Stimulated activated CD8-positive, alpha-beta memory T cell treated with anti-CD3 and anti-CD28 coated beads, Interleukin-7, amount 100 ng/mL, for 4 hours (primary cell): ENCODE results near the gene PSME1.

ENCODE experiments used
- DNase-seq, 2 donors: peaks; one replicate each; pipeline ENCODE4 v3.0.0-alpha.2; 2020; ENCODE audit warnings: low read depth in 2 of 2

PSME1 gene

DNA sequence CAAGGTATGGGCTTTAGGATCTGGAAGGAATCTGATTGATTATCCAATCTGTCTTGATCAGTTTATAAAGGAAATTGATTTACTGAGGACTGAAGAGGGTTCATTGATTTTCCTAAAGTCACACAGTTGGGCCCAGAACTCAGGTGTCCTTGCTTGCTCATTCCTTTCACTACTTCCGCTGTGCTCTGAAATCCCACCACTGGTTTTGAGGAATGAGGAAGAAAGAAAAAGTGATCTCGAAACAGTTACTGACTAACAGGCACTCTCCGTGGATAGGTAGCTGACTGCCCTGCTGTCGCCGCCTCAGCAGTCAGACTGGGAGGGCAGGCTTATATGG is 5.6 kb upstream of the PSME1 start, which contains the start of gene FITM1:
TSS of gene FITM1 (plus strand) at position 280 of the 337 bp plus-strand sequence. CDS start 905 bp downstream, outside the sequence.
- DNase-seq, result no peak

DNA sequence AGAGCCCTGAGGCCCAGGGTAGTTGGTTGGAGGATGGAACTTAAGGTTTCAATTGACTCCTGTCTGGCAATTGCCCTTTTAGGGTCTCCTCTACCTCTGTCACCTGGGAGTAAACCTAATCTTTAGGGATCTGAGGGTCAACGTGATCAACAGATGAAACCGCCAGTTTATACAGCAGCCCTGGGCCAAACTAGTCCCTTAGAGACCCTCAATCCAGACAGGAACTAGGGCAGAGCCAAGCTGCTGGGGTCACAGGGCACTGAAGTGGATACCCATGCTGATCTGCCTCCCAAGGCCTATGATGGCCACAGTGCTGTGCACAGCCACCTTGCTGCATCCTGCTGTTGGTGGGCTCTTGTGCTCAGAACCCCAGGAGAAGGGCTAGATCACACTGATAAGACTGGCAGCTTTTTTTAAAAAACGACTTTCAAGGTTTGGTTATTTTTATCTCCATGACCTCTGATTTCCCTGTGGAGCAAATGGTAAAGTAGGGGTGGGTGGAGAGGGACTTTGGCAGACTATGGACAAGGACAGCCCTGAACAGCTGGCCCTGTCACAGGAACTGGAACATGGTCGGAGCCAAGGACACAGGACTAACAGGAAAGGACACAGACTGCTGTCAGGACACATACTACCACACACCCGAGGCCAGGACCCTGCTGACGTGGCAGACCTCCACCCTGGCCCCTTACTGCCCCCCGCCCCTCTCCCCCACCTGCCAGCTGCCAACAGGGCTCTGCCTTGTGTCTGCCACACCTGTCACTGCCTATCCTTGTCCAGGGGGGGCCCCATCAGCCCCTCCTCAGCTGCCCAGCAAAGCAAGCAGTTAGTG is 5.1 kb upstream of the PSME1 start:
- no peak for DNase-seq

GRCh38 chr14:24131549-24131966 is 4.4 kb upstream of the PSME1 start:
- no peak for DNase-seq

GRCh38 chr14:24132061-24132685 is 3.8 kb upstream of the PSME1 start:
- DNase-seq, result no peak

DNA sequence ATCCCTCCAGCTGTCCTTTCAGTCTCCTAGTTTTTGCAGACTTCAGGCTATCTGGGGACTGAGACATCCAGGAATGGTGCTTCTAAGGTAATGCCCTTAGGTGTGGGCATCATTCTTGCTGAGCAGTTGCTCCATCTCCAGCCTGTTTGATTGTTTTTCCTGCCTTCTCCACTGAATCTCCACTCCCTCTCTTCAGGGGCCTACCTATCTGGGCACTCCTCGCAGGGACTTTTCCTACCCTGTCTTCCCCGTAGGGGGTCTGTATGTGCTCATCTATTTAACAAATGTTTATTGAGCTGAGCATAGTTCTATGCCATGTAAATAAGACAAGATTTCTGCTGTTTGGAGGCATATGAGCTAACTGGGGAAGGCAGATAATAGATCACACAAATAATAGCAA is 3.0 kb upstream of the PSME1 start:
- no peak for DNase-seq

- DNase-seq, result no peak
These were observed 2.3 kb upstream of the PSME1 start for GRCh38 chr14:24133735-24134134.

- DNase-seq, result no peak
These were observed 485 bp upstream of the PSME1 start for GRCh38 chr14:24135584-24135833.

GRCh38 chr14:24136684-24137528 is 912 bp downstream of the PSME1 start:
- no peak for DNase-seq

DNA sequence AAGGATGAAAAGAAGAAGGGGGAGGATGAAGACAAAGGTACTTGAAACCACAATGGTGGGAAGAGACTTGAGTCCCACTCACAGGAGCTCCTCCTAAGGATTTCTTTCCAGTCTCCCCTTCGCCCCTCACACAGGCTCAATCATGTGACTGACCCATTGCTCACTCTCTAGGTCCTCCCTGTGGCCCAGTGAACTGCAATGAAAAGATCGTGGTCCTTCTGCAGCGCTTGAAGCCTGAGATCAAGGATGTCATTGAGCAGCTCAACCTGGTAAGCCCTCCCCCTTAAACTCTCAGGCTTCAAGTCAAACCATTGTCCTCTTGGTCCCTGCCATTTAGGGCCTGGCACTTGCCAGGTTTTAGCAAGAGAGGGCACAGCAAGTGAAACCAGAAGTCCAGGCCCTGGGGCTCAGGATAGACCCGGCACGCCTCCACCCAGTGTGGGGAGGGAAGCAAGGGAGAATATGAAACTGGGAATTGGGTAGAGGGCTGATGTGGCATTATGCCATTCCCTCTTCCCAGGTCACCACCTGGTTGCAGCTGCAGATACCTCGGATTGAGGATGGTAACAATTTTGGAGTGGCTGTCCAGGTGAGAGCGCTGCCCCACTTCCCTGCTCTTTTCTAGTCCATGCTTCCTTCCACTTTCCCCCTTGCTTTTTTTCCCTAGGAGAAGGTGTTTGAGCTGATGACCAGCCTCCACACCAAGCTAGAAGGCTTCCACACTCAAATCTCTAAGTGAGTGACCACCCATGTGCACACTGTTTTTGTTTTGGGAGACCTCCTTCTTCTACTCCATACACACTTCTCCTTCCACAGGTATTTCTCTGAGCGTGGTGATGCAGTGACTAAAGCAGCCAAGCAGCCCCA is 1.8 kb downstream of the PSME1 start:
- no peak for DNase-seq

- no peak for DNase-seq
These were observed 2.6 kb downstream of the PSME1 start for GRCh38 chr14:24138396-24139271.

DNA sequence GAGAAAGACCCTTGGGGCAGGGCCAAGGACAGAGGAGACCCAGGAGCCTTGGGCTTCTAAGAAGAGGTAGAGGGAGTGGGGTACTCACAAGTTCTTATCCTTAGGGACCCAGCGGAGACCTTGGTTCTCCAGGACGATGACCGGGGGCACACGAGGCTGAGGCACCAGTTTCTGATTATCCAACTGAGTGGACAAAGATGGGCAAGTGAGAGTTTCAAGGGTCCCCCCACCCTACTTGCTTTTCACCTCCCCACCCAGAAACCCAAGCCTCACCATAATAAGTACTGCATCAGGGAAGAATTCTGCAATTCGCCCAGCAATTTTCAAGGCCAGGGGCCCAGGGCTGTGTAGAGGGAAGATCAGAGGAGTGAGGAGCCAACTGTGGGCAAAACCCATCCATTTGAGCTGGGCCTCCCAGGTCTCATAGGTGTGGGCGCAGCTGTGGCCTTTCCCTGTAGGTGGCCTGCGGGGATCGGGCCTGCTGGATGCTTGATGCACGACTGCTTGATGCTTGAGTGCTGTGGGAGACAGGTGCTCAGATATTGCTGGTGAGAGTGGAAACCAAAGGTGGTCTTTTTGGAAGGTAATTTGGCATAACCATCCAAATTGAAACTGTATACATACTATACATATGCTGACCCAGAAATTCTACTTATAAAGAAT is 3.4 kb downstream of the PSME1 start:
- DNase-seq, result no peak

DNA sequence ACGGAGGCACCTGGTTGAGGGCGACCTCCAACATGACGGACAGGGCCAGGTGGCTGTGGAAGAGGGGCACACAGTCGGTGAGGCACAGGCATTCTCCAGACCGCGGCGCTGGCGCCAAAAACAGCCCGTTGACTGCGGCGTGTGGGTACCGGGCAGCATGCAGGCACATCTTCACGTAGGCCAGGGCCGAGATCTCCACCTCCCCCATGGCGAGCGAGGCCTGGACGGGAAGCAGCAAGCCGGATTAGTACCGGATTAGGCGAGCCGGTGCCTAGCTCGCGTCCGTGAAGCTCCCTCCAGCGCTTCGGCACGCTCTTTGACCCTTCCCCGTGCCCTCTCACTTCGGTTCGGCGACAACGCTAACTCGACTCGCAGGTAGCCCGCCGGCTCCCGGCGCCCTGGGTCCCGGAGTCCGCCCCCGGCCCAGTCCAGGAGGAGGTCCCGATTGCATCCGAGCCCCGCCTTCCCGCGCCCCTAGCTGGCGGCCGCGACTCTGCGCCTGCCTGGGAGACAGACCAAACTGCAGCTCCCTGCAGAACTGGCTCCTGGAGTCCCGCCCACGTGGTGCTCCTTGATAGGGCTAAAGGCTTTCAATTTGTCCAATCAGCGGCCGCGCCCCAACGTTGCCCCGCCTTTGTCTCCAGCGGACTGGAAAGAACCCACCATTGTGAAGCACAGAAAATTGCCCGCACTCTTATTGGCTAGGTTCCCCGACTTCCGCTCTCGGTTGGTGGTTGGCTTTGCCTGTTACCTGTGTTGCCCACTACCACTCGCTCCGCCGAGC is 5.3 kb downstream of the PSME1 start, which contains the start of gene EMC9:
TSS of gene EMC9 (minus strand) at position 495 of the 784 bp plus-strand sequence. CDS start at position 208, 287 bp downstream.
- peak; percentile 99 to 100 for DNase-seq

DNA sequence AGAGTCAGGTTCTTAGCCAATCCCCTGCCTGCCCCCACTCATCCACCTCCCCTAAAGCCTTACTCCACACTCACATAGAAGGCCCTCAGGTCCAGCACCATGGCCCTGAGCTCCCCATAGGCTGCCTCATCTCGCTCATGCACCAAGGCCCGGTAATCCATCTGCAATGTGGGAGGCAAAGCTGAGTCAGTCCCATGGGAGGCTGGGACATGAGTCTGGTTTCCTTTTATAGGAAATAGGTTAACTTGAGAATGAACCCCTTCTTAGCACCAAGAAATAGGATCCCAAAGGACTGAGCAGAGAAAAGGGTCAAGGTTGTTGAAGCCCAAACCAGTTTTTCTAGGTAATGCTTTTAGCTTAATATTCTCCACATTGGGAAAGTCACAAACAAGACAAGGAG is 7.5 kb downstream of the PSME1 start:
- DNase-seq, result no peak

GRCh38 chr14:24144451-24144850 is 8.5 kb downstream of the PSME1 start:
- no peak for DNase-seq

GRCh38 chr14:24145219-24145618 is 9.2 kb downstream of the PSME1 start:
- no peak for DNase-seq

DNA sequence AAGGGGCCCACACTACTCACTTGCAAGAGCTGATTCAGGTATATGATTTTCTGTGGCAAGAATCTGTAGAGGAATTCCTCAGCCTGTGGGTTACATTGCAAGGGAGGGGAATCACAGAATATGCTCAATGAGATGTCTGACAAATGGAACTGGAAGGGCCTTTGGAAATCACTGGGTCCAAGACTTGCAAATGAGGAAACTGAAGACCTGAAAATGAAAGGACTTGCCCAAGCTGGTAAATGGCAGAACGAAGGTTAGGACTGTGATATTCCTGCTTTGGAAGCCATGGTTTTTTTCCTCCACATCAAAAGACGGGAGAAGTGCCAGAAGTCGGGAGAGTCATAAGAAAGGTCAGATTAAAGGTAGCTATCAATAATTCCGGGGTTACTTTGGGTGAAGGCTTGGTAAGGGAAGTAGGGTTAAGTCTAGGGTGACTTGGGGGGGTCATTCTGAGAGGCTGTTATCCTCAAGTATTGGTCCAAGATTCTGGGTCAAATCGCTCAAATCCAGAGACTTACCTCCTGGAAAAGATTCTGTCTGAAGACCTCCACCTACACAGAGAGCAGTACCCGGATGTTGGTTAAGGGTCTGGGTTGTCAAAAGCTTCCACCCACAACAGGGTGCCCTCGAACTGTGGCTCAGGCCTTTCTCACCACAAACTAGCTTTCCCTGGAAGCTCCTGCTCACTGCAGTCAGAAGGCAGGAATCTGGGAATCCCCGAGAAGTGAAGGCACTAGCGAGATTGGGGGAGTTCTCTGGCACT is 9.9 kb downstream of the PSME1 start:
- no peak for DNase-seq

DNA sequence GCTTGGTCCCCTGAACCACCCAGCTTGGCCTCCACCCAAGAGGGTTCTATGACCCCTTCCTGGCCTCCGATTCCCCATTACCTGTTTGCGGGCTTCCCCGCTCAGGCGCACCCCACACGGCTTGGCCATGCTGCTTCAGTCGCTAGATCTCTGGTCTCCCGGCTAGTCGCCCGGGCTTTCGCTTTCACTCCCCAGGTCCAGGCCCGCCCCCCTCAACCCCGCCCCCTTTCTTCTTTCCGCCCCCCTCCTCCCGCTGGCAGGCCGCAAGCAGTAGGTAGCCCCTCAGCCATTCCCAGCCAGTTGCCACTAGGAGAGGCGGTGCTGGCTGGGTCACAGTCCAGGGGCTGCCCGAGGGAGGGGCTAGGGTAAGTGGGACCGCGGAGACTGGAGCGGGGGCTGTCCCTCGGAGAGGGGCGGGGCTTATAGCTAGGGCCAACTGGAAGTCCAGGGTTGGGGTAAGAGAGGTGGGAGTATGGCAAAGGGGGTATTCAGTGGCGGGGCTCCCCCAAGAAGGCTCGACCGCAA is 10.5 kb downstream of the PSME1 start, which contains the start of gene PSME2:
TSS of gene PSME2 (minus strand) at position 158 of the 525 bp plus-strand sequence. CDS start at position 129, 29 bp downstream.
- peak; percentile 68 to 76 for DNase-seq
